H1 (cell line): ENCODE measurements around the gene PRKN.

ENCODE experiments used
- BRCA1 ChIP-seq: IDR thresholded peaks from 2 replicates; pipeline ENCODE4 v1.6.1; 2012; ENCODE audit warnings: low read depth, low read length, improper control_type of control experiment
- SUZ12 ChIP-seq: fragments of 200-600 bp; sonication (generic); IDR thresholded peaks from 2 replicates; pipeline ENCODE4 v1.6.1; 2012; ENCODE audit warnings: mild to moderate bottlenecking, inconsistent platforms, low read length, moderate library complexity, mixed read lengths

DNA sequence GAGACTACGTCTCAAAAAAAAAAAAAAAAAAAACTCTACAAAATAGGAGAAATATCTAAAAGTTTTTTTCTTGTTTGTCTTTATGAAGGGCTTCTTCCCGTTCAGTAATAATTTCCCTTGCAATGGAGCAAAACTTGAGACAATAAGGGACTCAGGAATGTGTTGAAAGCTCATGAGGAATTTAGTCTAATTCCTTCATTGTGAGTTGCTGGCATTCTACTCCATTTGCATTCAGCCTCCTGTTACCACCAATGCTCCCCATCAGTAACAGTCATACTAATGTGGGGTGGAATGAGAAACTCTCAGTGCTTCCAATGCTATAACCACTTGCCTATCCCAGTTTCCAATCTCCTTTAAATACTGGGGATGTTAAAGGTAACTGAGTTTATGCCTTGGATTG, 877.0 kb downstream of the PRKN start:
- TF ChIP-seq SUZ12 (no peak), BRCA1 (no peak)
